Immature natural killer cell (primary cell): ENCODE data around the gene CRELD2. TPM values are rescaled to one million over a fixed set of nuclear protein-coding genes. Genes with fewer than 3 reads are reported as not detected.
"Not testable (repeated sequence)": the region's sequence is repeated elsewhere in the genome, so short reads cannot be mapped to it uniquely, and the experiment has no call there.

Source experiments
- DNase-seq, 3 donors: peaks; one replicate each; pipeline ENCODE4 v3.0.0; 2022; ENCODE audit warnings: mixed read lengths in 1 of 3
- H3K27ac Mint-ChIP-seq, 6 donors: one replicate each; pipeline ENCODE4 v1.8.0; 2020; ENCODE audit warnings: mixed read lengths in 6 of 6, mild to moderate bottlenecking in 5 of 6, inconsistent platforms in 4 of 6, moderate library complexity in 3 of 6
- H3K27me3 Mint-ChIP-seq, 3 donors: one replicate each; pipeline ENCODE4 v1.8.0; 2020 to 2021; ENCODE audit warnings: low read depth in 3 of 3, mild to moderate bottlenecking in 3 of 3, mixed read lengths in 3 of 3, moderate library complexity in 3 of 3, inconsistent platforms in 1 of 3
- H3K36me3 Mint-ChIP-seq, 3 donors: one replicate each; pipeline ENCODE4 v1.8.0; 2020; ENCODE audit warnings: mixed read lengths in 3 of 3, inconsistent platforms in 2 of 3, mild to moderate bottlenecking in 2 of 3
- H3K4me1 Mint-ChIP-seq, 2 donors: one replicate each; pipeline ENCODE4 v1.8.0; 2020; ENCODE audit warnings: inconsistent platforms in 2 of 2, mild to moderate bottlenecking in 2 of 2, mixed read lengths in 2 of 2, moderate library complexity in 1 of 2
- H3K4me3 Mint-ChIP-seq, 5 donors: one replicate each; pipeline ENCODE4 v1.8.0; 2020; ENCODE audit warnings: mild to moderate bottlenecking in 5 of 5, mixed read lengths in 5 of 5, inconsistent platforms in 3 of 5, moderate library complexity in 3 of 5
- H3K9me3 Mint-ChIP-seq, 6 donors: one replicate each; pipeline ENCODE4 v1.8.0; 2020; ENCODE audit warnings: mild to moderate bottlenecking in 6 of 6, mixed read lengths in 6 of 6, inconsistent platforms in 4 of 6, moderate library complexity in 3 of 6
- polyA plus RNA-seq, 3 donors: library from polyadenylated mRNA; unstranded; fragments of 300-500 nt; fragmentation: Illumina TruSeq; gene quantifications; one replicate each; pipeline ENCODE4 v1.2.3, GENCODE V29; 2021

Gene CRELD2
- polyA plus RNA-seq, 3 donors from 2014 or later = 61.3 to 94.8 (median 76.9) TPM

GRCh38 chr22:49943405-49943765 is 25.0 kb downstream of the CRELD2 start:
- peak overlapping the region in 1 of 6 donors; percentile 27 for H3K27ac Mint-ChIP-seq
- H3K9me3 Mint-ChIP-seq = no peaks in the 10 kb centered on the region
- H3K27me3 Mint-ChIP-seq = peaks cover 0 to 6% (median 0%) of the 10 kb centered on the region in 3 donors
- no peak overlapping the region for H3K4me3 Mint-ChIP-seq
- no peaks in the 10 kb centered on the region for H3K36me3 Mint-ChIP-seq
- peaks cover 16% of the 10 kb centered on the region in 2 donors for H3K4me1 Mint-ChIP-seq
- DNase-seq = no peak

DNA sequence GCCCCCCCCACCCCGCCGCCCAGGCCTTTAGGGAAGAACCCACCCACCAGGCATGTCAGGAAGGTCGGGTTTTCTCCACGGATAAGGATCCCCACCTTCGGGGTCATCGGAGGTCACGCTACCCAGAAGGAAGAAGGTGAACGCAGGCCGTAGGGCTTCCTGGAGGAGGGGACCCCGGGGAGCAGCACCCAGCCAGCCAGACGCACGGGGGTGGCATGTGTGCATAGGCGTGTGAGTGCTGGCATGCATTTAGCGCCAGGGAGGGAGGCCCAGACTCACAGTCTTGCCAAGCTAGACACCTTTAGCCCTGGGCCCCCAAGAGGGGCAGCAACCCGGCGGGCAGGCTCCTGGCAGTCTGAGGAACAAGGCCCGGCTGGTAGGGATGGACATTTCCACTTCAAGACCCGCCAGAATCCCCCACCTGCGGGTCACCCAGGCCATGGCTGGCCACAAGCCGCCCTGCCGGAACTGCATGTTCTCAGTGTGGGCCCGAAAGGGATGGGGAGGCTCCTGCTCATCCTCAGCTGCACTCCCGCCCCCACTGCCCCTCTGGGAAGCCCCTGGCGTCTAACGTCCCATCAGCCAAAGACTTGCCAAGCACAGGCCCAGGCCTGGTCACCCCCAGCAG is 25.5 kb downstream of the CRELD2 start:
- Mint-ChIP-seq H3K9me3 (no peaks in the 10 kb centered on the region), H3K27ac (peak overlapping the region in 3 of 6 donors; percentile 19 to 36 (median 27))

GRCh38 chr22:49944399-49944891 is 26.0 kb downstream of the CRELD2 start:
- no peak overlapping the region for H3K4me3 Mint-ChIP-seq
- H3K27ac Mint-ChIP-seq = peak overlapping the region in 3 of 6 donors; percentile 45 to 93 (median 93)
- no peaks in the 10 kb centered on the region for H3K36me3 Mint-ChIP-seq
- no peaks in the 10 kb centered on the region for H3K9me3 Mint-ChIP-seq
- peak in 1 of 3 donors; percentile 34 for DNase-seq
- peaks cover 0 to 6% (median 0%) of the 10 kb centered on the region in 3 donors for H3K27me3 Mint-ChIP-seq
- peaks cover 16% of the 10 kb centered on the region in 2 donors for H3K4me1 Mint-ChIP-seq

More for the DNA sequence above, 25.5 kb downstream of the CRELD2 start:
- DNase-seq = no peak
- H3K4me1 Mint-ChIP-seq = peaks cover 16% of the 10 kb centered on the region in 2 donors
- no peak overlapping the region for H3K4me3 Mint-ChIP-seq
- no peaks in the 10 kb centered on the region for H3K36me3 Mint-ChIP-seq
- H3K27me3 Mint-ChIP-seq = peaks cover 0 to 6% (median 0%) of the 10 kb centered on the region in 3 donors

- H3K9me3 Mint-ChIP-seq, H3K36me3 Mint-ChIP-seq, H3K27me3 Mint-ChIP-seq: not testable (repeated sequence)
- H3K4me1 Mint-ChIP-seq = peaks cover 16% of the 10 kb centered on the region in 2 donors
- H3K4me3 Mint-ChIP-seq = peak overlapping the region; percentile 10 to 63 (median 20)
- peak overlapping the region; percentile 83 to 96 (median 92) for H3K27ac Mint-ChIP-seq
- peak; percentile 55 to 77 (median 77) for DNase-seq
These were observed 26.8 kb downstream of the CRELD2 start for GRCh38 chr22:49945042-49945794.

DNA sequence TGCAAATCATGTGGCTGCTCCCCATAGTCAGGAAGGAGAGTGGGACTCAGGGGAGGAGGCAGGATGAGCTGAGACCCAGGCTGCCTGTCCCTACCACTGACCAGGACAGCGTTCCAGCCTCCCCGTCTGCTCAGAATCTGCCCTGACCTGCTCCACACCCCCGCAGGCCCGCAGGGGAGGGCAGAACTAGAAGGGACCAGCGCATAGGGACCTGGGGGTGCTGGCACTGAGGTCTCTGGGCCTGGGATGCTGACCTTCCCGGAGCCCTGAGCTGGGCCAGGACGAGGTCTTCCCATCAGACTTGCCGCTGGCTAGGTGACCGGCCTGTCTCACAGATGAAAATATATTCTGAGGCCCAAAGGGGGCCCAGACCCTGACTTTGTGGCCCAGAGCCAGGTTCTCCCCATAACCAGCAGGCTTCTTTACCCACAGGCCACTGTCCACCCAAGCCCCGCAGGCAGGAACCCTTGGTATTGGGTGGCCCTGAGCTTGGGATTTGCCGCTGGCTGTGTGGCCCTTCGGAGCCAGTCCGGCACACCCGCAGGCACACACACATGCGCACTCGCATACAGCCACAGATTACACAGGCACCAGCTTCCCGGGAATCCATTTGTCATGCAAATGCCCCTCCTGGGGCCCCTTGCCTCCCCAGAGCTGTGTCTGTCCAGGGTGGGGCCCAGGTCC is 28.3 kb downstream of the CRELD2 start:
- DNase-seq = no peak
- Mint-ChIP-seq H3K27ac (peak overlapping the region in 3 of 6 donors; percentile 45 to 93 (median 49)), H3K9me3 (no peaks in the 10 kb centered on the region), H3K36me3 (no peaks in the 10 kb centered on the region), H3K4me1 (peaks cover 16% of the 10 kb centered on the region in 2 donors), H3K27me3 (peaks cover 0 to 3% (median 0%) of the 10 kb centered on the region in 3 donors), H3K4me3 (no peak overlapping the region)

GRCh38 chr22:49947296-49947622 is 28.8 kb downstream of the CRELD2 start:
- H3K27me3 Mint-ChIP-seq = peaks cover 0 to 3% (median 0%) of the 10 kb centered on the region in 3 donors
- no peak for DNase-seq
- peak overlapping the region in 1 of 6 donors; percentile 93 for H3K27ac Mint-ChIP-seq
- peaks cover 16% of the 10 kb centered on the region in 2 donors for H3K4me1 Mint-ChIP-seq
- no peaks in the 10 kb centered on the region for H3K36me3 Mint-ChIP-seq
- no peak overlapping the region for H3K4me3 Mint-ChIP-seq
- no peaks in the 10 kb centered on the region for H3K9me3 Mint-ChIP-seq

- no peaks in the 10 kb centered on the region for H3K9me3 Mint-ChIP-seq
- no peak overlapping the region for H3K27ac Mint-ChIP-seq
- H3K36me3 Mint-ChIP-seq = no peaks in the 10 kb centered on the region
- no peak overlapping the region for H3K4me3 Mint-ChIP-seq
- peaks cover 0 to 3% (median 0%) of the 10 kb centered on the region in 3 donors for H3K27me3 Mint-ChIP-seq
- DNase-seq = no peak
- H3K4me1 Mint-ChIP-seq = peaks cover 16% of the 10 kb centered on the region in 2 donors
These were observed 29.9 kb downstream of the CRELD2 start for GRCh38 chr22:49948116-49948957.

GRCh38 chr22:49948958-49949913 is 30.8 kb downstream of the CRELD2 start:
- H3K4me3 Mint-ChIP-seq = no peak overlapping the region
- H3K4me1 Mint-ChIP-seq = peaks cover 16% of the 10 kb centered on the region in 2 donors
- no peaks in the 10 kb centered on the region for H3K9me3 Mint-ChIP-seq
- DNase-seq = no peak
- H3K27me3 Mint-ChIP-seq = peaks cover 0 to 3% (median 0%) of the 10 kb centered on the region in 3 donors
- H3K27ac Mint-ChIP-seq = no peak overlapping the region
- no peaks in the 10 kb centered on the region for H3K36me3 Mint-ChIP-seq

- Mint-ChIP-seq H3K36me3 (no peaks in the 10 kb centered on the region), H3K27ac (no peak overlapping the region), H3K4me1 (peaks cover 15 to 16% of the 10 kb centered on the region in 2 donors), H3K27me3 (peaks cover 0 to 3% (median 0%) of the 10 kb centered on the region in 3 donors), H3K4me3 (no peak overlapping the region), H3K9me3 (no peaks in the 10 kb centered on the region)
- DNase-seq = no peak
These were observed 31.5 kb downstream of the CRELD2 start for GRCh38 chr22:49949914-49950292.

DNA sequence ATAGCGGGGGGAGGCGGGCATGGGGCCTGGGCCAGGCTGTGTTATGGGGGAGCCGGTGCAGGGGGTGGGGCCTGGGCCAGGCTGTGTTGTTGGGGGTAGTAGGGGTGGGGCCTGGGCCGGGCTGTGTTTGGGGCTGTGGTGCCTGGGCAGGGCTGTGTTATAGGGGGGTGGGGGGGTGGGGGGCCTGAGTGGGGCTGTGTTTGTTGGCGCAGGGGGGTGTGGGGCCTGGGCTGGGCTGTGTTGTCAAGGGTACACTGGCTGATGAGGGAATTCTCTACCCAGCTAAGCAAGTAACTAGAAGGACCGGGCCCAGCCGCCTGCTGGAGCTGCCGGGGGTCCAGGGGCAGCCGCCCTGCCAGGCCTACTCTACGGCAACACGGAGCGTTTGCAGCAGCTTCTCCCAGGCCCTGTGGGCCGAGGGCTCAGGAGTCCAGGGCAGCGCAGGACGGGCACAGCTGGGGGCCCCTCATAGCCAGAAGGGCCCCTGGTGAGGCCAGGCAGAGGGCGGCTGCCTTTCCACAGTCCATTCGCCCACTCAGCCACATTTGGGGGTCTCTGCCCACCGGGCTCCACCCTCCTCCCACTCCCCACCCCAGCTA is 32.1 kb downstream of the CRELD2 start:
- H3K27ac Mint-ChIP-seq = no peak overlapping the region
- no peak for DNase-seq
- no peaks in the 10 kb centered on the region for H3K9me3 Mint-ChIP-seq
- H3K36me3 Mint-ChIP-seq = no peaks in the 10 kb centered on the region
- no peak overlapping the region for H3K4me3 Mint-ChIP-seq
- peaks cover 10 to 12% of the 10 kb centered on the region in 2 donors for H3K4me1 Mint-ChIP-seq
- peaks cover 0 to 2% (median 0%) of the 10 kb centered on the region in 3 donors for H3K27me3 Mint-ChIP-seq

GRCh38 chr22:49951000-49951677 is 32.7 kb downstream of the CRELD2 start:
- peaks cover 3 to 5% of the 10 kb centered on the region in 2 donors for H3K4me1 Mint-ChIP-seq
- H3K9me3 Mint-ChIP-seq = no peaks in the 10 kb centered on the region
- H3K27ac Mint-ChIP-seq = no peak overlapping the region
- no peak for DNase-seq
- no peak overlapping the region for H3K4me3 Mint-ChIP-seq
- no peaks in the 10 kb centered on the region for H3K27me3 Mint-ChIP-seq
- no peaks in the 10 kb centered on the region for H3K36me3 Mint-ChIP-seq

GRCh38 chr22:49951678-49951985 is 33.2 kb downstream of the CRELD2 start:
- H3K4me3 Mint-ChIP-seq = no peak overlapping the region
- no peaks in the 10 kb centered on the region for H3K9me3 Mint-ChIP-seq
- H3K4me1 Mint-ChIP-seq = peaks cover 0 to 2% of the 10 kb centered on the region in 2 donors
- H3K36me3 Mint-ChIP-seq = no peaks in the 10 kb centered on the region
- no peaks in the 10 kb centered on the region for H3K27me3 Mint-ChIP-seq
- DNase-seq = no peak
- no peak overlapping the region for H3K27ac Mint-ChIP-seq
